ENCODE results near the gene TANC1.

The TANC1 gene

GRCh38 chr2:158967114-158967730 is 1.2 kb upstream of the TANC1 start:
- no peak for DNase-seq (ENCODE audit: low spot score)
- in situ Hi-C loops (cut with MboI; ENCODE audit: low sequenced_read_pairs, unreplicated experiment), result no loop called here
- TF ChIP-seq CTCF (IDR thresholded peaks at IDR 0.05; ENCODE audit: borderline replicate concordance, control extremely low read depth, extremely low read depth, insufficient read depth, missing control alignments), result no peak

GRCh38 chr2:158967731-158968395 is 577 bp upstream of the TANC1 start:
- TF ChIP-seq CTCF (IDR thresholded peaks at IDR 0.05; ENCODE audit: borderline replicate concordance, control extremely low read depth, extremely low read depth, insufficient read depth, missing control alignments), result no peak
- in situ Hi-C loops (cut with MboI; ENCODE audit: low sequenced_read_pairs, unreplicated experiment), result no loop called here
- DNase-seq (ENCODE audit: low spot score), result peak; percentile 29

GRCh38 chr2:158969162-158969714 is 798 bp downstream of the TANC1 start:
- in situ Hi-C loops (cut with MboI; ENCODE audit: low sequenced_read_pairs, unreplicated experiment), result no loop called here
- DNase-seq (ENCODE audit: low spot score), result peak; percentile 38
- TF ChIP-seq CTCF (IDR thresholded peaks at IDR 0.05; ENCODE audit: borderline replicate concordance, control extremely low read depth, extremely low read depth, insufficient read depth, missing control alignments), result no peak

GRCh38 chr2:158969715-158970240 is 1.3 kb downstream of the TANC1 start:
- in situ Hi-C loops (cut with MboI; ENCODE audit: low sequenced_read_pairs, unreplicated experiment), result no loop called here
- no peak for TF ChIP-seq CTCF (IDR thresholded peaks at IDR 0.05; ENCODE audit: borderline replicate concordance, control extremely low read depth, extremely low read depth, insufficient read depth, missing control alignments)
- no peak for DNase-seq (ENCODE audit: low spot score)

- no peak for TF ChIP-seq CTCF (IDR thresholded peaks at IDR 0.05; ENCODE audit: borderline replicate concordance, control extremely low read depth, extremely low read depth, insufficient read depth, missing control alignments)
- in situ Hi-C loops (cut with MboI; ENCODE audit: low sequenced_read_pairs, unreplicated experiment), result no loop called here
- DNase-seq (ENCODE audit: low spot score), result no peak
Measured at GRCh38 chr2:158970241-158970751, 1.9 kb downstream of the TANC1 start.

GRCh38 chr2:158973116-158973956 is 4.9 kb downstream of the TANC1 start:
- TF ChIP-seq CTCF (IDR thresholded peaks at IDR 0.05; ENCODE audit: borderline replicate concordance, control extremely low read depth, extremely low read depth, insufficient read depth, missing control alignments), result no peak
- no peak for DNase-seq (ENCODE audit: low spot score)
- in situ Hi-C loops (cut with MboI; ENCODE audit: low sequenced_read_pairs, unreplicated experiment), result no loop called here

All from GM13976 (cell line).